Lower lobe of right lung (tissue), 2 donors: ENCODE data around the gene MYCBPAP. TPM values are rescaled to one million over a fixed set of nuclear protein-coding genes. Genes with fewer than 3 reads are reported as not detected.

Source experiments
- ATAC-seq, 2 donors: fragments of 200-7000 bp; cut with Tn5 transposase; one replicate each; pipeline ENCODE4 v1.9.1; 2020 to 2022; ENCODE audit warnings: mild to moderate bottlenecking in 2 of 2, moderate library complexity in 2 of 2
- DNase-seq: peaks from one replicate; pipeline ENCODE4 v3.0.0-alpha.2; 2020
- H3K27ac ChIP-seq: fragments of 200-600 bp; one replicate; pipeline ENCODE4 v1.8.0; 2022
- H3K27me3 ChIP-seq: fragments of 200-600 bp; one replicate; pipeline ENCODE4 v1.8.0; 2022; ENCODE audit warnings: low read depth
- H3K36me3 ChIP-seq: fragments of 200-600 bp; one replicate; pipeline ENCODE4 v1.8.0; 2022; ENCODE audit warnings: mild to moderate bottlenecking
- H3K4me1 ChIP-seq: fragments of 200-600 bp; one replicate; pipeline ENCODE4 v1.8.0; 2022
- H3K4me3 ChIP-seq: fragments of 200-600 bp; one replicate; pipeline ENCODE4 v1.8.0; 2022; ENCODE audit warnings: mild to moderate bottlenecking
- H3K9me3 ChIP-seq: fragments of 200-600 bp; one replicate; pipeline ENCODE4 v1.8.0; 2022
- CTCF ChIP-seq: fragments of 200-600 bp; IDR thresholded peaks from one replicate; pipeline ENCODE4 v1.8.0; 2022; ENCODE audit warnings: antibody characterized with exemption, mild to moderate bottlenecking
- intact Hi-C: fragments of 100-400 bp; cut with DNase I; formaldehyde crosslinking; loops from one replicate; pipeline ENCODE4 v1.11.0; 2022
- total RNA-seq: library from RNA; stranded (reverse); fragmentation: NEBNext Ultra II Directional; extraction: Animal tissue kit (Norgen Biotek cat#: 25700); gene quantifications from one replicate; pipeline ENCODE4 v1.2.1, GENCODE V29; 2021
- donor health status: DM: no; HTN: yes; CAD: no; lungs with severe emphysema.

MYCBPAP gene
- total RNA-seq, 1 donor from 2014 or later: 3.8 TPM

GRCh38 chr17:50466371-50467113, 41.7 kb upstream of the MYCBPAP start:
- Histone ChIP-seq H3K4me3 (no peak overlapping the region), H3K4me1 (peaks cover 13% of the 10 kb centered on the region), H3K27ac (no peak overlapping the region), H3K27me3 (peaks cover 11% of the 10 kb centered on the region), H3K36me3 (peaks cover 19% of the 10 kb centered on the region), H3K9me3 (no peaks in the 10 kb centered on the region)
- intact Hi-C loops: no loop called here
- TF ChIP-seq CTCF: no peak
- DNase-seq: no peak
- peak; percentile 6 to 25 for ATAC-seq

DNA sequence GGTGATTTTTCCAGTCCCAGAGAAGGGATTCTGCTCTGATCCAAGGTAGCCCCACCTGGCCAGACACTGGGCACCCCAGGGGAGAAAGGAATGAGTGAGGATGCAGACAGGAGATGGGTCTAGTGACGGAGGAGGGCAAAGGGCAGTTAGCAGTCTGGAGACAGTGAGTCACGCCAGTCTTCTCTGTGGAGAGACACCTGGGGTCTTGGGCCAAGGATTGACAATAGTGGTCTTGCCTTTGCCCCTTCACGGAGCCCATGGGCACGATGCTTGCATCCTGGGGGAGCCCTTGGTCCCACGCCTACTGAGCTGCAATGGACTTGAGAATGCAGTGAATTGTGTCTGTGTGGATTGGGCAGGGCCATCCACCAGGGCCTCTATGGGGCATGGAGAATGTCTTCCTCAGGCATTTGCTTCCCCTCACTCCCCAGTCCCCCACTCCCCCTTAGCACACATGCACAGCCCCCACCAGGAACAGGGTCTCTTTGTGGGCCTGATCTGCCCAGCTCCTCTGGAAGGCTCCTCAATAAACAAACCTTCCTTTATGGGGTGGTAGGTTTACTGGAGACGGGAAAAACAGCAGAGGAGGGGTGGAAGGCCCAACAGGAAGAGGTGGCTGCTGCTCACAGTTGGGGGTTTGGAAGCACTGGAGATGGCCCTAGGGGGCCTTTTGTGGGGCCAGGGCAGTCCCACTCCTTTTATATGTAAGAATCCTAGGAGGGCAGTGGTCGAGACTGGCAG, 41.0 kb upstream of the MYCBPAP start:
- H3K36me3 ChIP-seq: peaks cover 22% of the 10 kb centered on the region
- H3K27me3 ChIP-seq: peaks cover 11% of the 10 kb centered on the region
- H3K9me3 ChIP-seq: no peaks in the 10 kb centered on the region
- no peak for ATAC-seq
- no peak for DNase-seq
- H3K4me3 ChIP-seq: no peak overlapping the region
- H3K27ac ChIP-seq: no peak overlapping the region
- intact Hi-C loops: no loop called here
- TF ChIP-seq CTCF: no peak
- peaks cover 13% of the 10 kb centered on the region for H3K4me1 ChIP-seq

GRCh38 chr17:50467855-50468303, 40.4 kb upstream of the MYCBPAP start:
- TF ChIP-seq CTCF: no peak
- DNase-seq (no peak), ATAC-seq (no peak)
- Histone ChIP-seq H3K4me3 (no peak overlapping the region), H3K4me1 (peaks cover 13% of the 10 kb centered on the region), H3K9me3 (no peaks in the 10 kb centered on the region), H3K27me3 (peaks cover 11% of the 10 kb centered on the region), H3K36me3 (peaks cover 16% of the 10 kb centered on the region), H3K27ac (no peak overlapping the region)
- intact Hi-C loops: no loop called here

- ATAC-seq (peak in 1 of 2 donors; percentile 23), DNase-seq (no peak)
- Histone ChIP-seq H3K9me3 (no peaks in the 10 kb centered on the region), H3K36me3 (peaks cover 19% of the 10 kb centered on the region), H3K27ac (no peak within 1 kb of the TSS), H3K4me3 (peak within 1 kb of the TSS; percentile 32), H3K27me3 (peaks cover 11% of the 10 kb centered on the region), H3K4me1 (peaks cover 13% of the 10 kb centered on the region)
- no peak for TF ChIP-seq CTCF
- intact Hi-C loops: no loop called here
Measured at GRCh38 chr17:50468304-50469207, 39.7 kb upstream of the MYCBPAP start, which contains the start of gene CHAD. Gene CHAD (minus strand): TSS chr17:50468880. CDS start chr17:50468813, 67 bp downstream.

DNA sequence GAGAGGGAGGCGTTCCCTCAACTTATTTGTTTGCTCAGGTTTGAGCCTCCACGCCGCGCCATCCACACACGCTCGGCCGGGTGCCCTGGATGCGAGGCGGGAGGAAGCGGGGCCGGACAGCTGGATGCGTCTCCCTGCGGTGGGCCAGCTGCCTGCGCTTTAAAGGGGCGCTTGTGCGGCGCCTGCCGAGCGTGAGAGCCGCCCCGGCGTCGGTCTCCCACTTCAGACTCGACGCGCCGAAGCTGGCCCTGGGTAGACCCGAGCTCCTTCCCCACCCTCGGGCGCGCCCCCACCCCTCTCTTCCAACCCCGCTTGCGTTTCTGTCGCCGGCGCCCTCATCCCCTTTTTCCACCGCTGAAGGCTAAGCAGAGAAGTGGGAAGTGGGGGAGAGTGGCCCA, 39.0 kb upstream of the MYCBPAP start:
- ATAC-seq (peak in 1 of 2 donors; percentile 24), DNase-seq (no peak)
- TF ChIP-seq CTCF: no peak
- Histone ChIP-seq H3K4me3 (peak overlapping the region; percentile 32), H3K36me3 (peaks cover 23% of the 10 kb centered on the region), H3K27ac (no peak overlapping the region), H3K27me3 (peaks cover 11% of the 10 kb centered on the region), H3K4me1 (peaks cover 13% of the 10 kb centered on the region), H3K9me3 (no peaks in the 10 kb centered on the region)
- intact Hi-C loops: no loop called here
